H9 (cell line): ENCODE data around the gene SLCO2A1. TPM values are rescaled to one million over a fixed set of nuclear protein-coding genes. Genes with fewer than 3 reads are reported as not detected.

Experiments
- DNase-seq: peaks from one replicate; pipeline ENCODE4 v3.0.0-alpha.2; 2017
- H2AFZ ChIP-seq: one replicate; pipeline ENCODE4 v1.6.1; 2013; ENCODE audit warnings: mild to moderate bottlenecking, low read length, control low read depth, moderate library complexity
- H2AK5ac ChIP-seq: 2 replicates; pipeline ENCODE4 v1.6.1; 2013; ENCODE audit warnings: low read length, control low read depth, mixed read lengths; ENCODE audit not compliant: insufficient read length
- H2BK120ac ChIP-seq: one replicate; pipeline ENCODE4 v1.6.1; 2013; ENCODE audit warnings: low read depth, mild to moderate bottlenecking, low read length, control low read depth, inconsistent platforms; ENCODE audit not compliant: poor library complexity, severe bottlenecking
- H2BK12ac ChIP-seq: 2 replicates; pipeline ENCODE4 v1.6.1; 2013; ENCODE audit warnings: low read length, control low read depth, mixed read lengths, low read depth; ENCODE audit not compliant: insufficient read length
- H2BK15ac ChIP-seq: 2 replicates; pipeline ENCODE4 v1.6.1; 2013; ENCODE audit warnings: low read depth, low read length, control low read depth
- H2BK20ac ChIP-seq: one replicate; pipeline ENCODE4 v1.6.1; 2013; ENCODE audit warnings: low read depth, mild to moderate bottlenecking, low read length, control low read depth, inconsistent platforms; ENCODE audit not compliant: poor library complexity, severe bottlenecking
- H2BK5ac ChIP-seq: 2 replicates; pipeline ENCODE4 v1.6.1; 2013; ENCODE audit warnings: low read length, control low read depth, mixed read lengths; ENCODE audit not compliant: insufficient read length
- H3K14ac ChIP-seq: 2 replicates; pipeline ENCODE4 v1.6.1; 2013; ENCODE audit warnings: low read length, control low read depth; ENCODE audit not compliant: insufficient read depth
- H3K18ac ChIP-seq: 2 replicates; pipeline ENCODE4 v1.6.1; 2013; ENCODE audit warnings: low read depth, mild to moderate bottlenecking, mixed read lengths, low read length, control low read depth; ENCODE audit not compliant: insufficient read length
- H3K23ac ChIP-seq: 2 replicates; pipeline ENCODE4 v1.6.1; 2013; ENCODE audit warnings: low read length, control low read depth, mixed read lengths, low read depth; ENCODE audit not compliant: insufficient read length
- H3K23me2 ChIP-seq: 2 replicates; pipeline ENCODE4 v1.6.1; 2013; ENCODE audit warnings: low read depth, mild to moderate bottlenecking, mixed read lengths, low read length, control low read depth; ENCODE audit not compliant: insufficient read length, poor library complexity, severe bottlenecking
- H3K27ac ChIP-seq: 2 replicates; pipeline ENCODE4 v1.5.1; 2013; ENCODE audit warnings: low read length, control low read depth, mixed read lengths, low read depth; ENCODE audit not compliant: insufficient read length
- H3K27me3 ChIP-seq: 2 replicates; pipeline ENCODE4 v1.6.1; 2013; ENCODE audit warnings: low read length, control low read depth, inconsistent platforms; ENCODE audit not compliant: insufficient read depth
- H3K4ac ChIP-seq: 2 replicates; pipeline ENCODE4 v1.6.1; 2013; ENCODE audit warnings: low read depth, mild to moderate bottlenecking, control low read depth, inconsistent platforms, low read length, moderate library complexity
- H3K4me1 ChIP-seq: 2 replicates; pipeline ENCODE4 v1.6.1; 2013; ENCODE audit warnings: low read length, control low read depth, inconsistent platforms; ENCODE audit not compliant: insufficient read depth
- H3K4me2 ChIP-seq: 2 replicates; pipeline ENCODE4 v1.6.1; 2013; ENCODE audit warnings: low read length, control low read depth, mixed read lengths; ENCODE audit not compliant: insufficient read length, insufficient read depth
- H3K56ac ChIP-seq: 2 replicates; pipeline ENCODE4 v1.6.1; 2013; ENCODE audit warnings: low read depth, mild to moderate bottlenecking, mixed read lengths, low read length, control low read depth; ENCODE audit not compliant: insufficient read length
- H3K79me1 ChIP-seq: 2 replicates; pipeline ENCODE4 v1.6.1; 2013; ENCODE audit warnings: low read depth, mild to moderate bottlenecking, moderate library complexity, low read length, control low read depth, inconsistent platforms; ENCODE audit not compliant: insufficient read depth, poor library complexity, severe bottlenecking
- H3K79me2 ChIP-seq: 2 replicates; pipeline ENCODE4 v1.6.1; 2013; ENCODE audit warnings: low read length, control low read depth, inconsistent platforms; ENCODE audit not compliant: insufficient read depth
- H3K9ac ChIP-seq: 2 replicates; pipeline ENCODE4 v1.6.1; 2013; ENCODE audit warnings: low read length, control low read depth, mixed read lengths; ENCODE audit not compliant: insufficient read length; ENCODE audit errors: extremely low read depth
- H3K9me3 ChIP-seq: one replicate; pipeline ENCODE4 v1.6.1; 2013; ENCODE audit warnings: low read depth, low read length, inconsistent platforms; ENCODE audit not compliant: control insufficient read depth
- H3T11ph ChIP-seq: one replicate; pipeline ENCODE4 v1.6.1; 2013; ENCODE audit warnings: mild to moderate bottlenecking, low read length, control low read depth, inconsistent platforms
- H4K20me1 ChIP-seq: one replicate; pipeline ENCODE4 v1.6.1; 2013; ENCODE audit not compliant: control insufficient read depth, insufficient read length, insufficient read depth
- H4K5ac ChIP-seq: 2 replicates; pipeline ENCODE4 v1.6.1; 2013; ENCODE audit warnings: low read depth, mild to moderate bottlenecking, mixed read lengths, low read length, control low read depth; ENCODE audit not compliant: insufficient read length
- H4K8ac ChIP-seq: replicated peaks from 2 replicates; pipeline ENCODE4 v1.6.1; 2013; ENCODE audit warnings: low read length, control low read depth, mixed read lengths, low read depth; ENCODE audit not compliant: insufficient read length
- H4K91ac ChIP-seq: 2 replicates; pipeline ENCODE4 v1.6.1; 2013; ENCODE audit warnings: low read depth, mild to moderate bottlenecking, moderate library complexity, mixed read lengths, low read length, control low read depth; ENCODE audit not compliant: insufficient read length
- H3K27ac Mint-ChIP-seq, 3 experiments: 2 replicates in 2 of 3; 3 replicates in 1 of 3; pipeline ENCODE4 v1.8.0; 2020 to 2021; ENCODE audit warnings: mixed read lengths in 3 of 3, mild to moderate bottlenecking in 1 of 3, moderate library complexity in 1 of 3
- H3K27me3 Mint-ChIP-seq: 2 replicates; pipeline ENCODE4 v1.8.0; 2021; ENCODE audit warnings: low read depth, mild to moderate bottlenecking, moderate library complexity, mixed read lengths
- H3K36me3 Mint-ChIP-seq, 3 experiments: 2 replicates in 2 of 3; 3 replicates in 1 of 3; pipeline ENCODE4 v1.8.0; 2020 to 2021; ENCODE audit warnings: low read depth in 3 of 3, mixed read lengths in 3 of 3; ENCODE audit not compliant: insufficient read depth in 1 of 3
- H3K4me1 Mint-ChIP-seq, 2 experiments: 2 replicates each; pipeline ENCODE4 v1.8.0; 2020; ENCODE audit warnings: mixed read lengths in 2 of 2
- H3K4me3 Mint-ChIP-seq, 2 experiments: 2 replicates in 1 of 2; 3 replicates in 1 of 2; pipeline ENCODE4 v1.8.0; 2020 to 2021; ENCODE audit warnings: mild to moderate bottlenecking in 2 of 2, mixed read lengths in 2 of 2, moderate library complexity in 1 of 2
- H3K9me3 Mint-ChIP-seq, 2 experiments: 2 replicates in 1 of 2; 3 replicates in 1 of 2; pipeline ENCODE4 v1.8.0; 2020; ENCODE audit warnings: mild to moderate bottlenecking in 2 of 2, mixed read lengths in 2 of 2, moderate library complexity in 1 of 2
- CTCF ChIP-seq: fragments of 200-600 bp; sonication (generic); conservative IDR thresholded peaks from 3 replicates; pipeline ENCODE4 v1.8.0; 2021; ENCODE audit warnings: antibody characterized with exemption, mild to moderate bottlenecking
- WGBS: extraction: QIAGEN DNeasy Blood & Tissue Kit; methylation state at CpG from one replicate; pipeline ENCODE4 v1.1.7; 2013; ENCODE audit warnings: missing lambda C conversion rate, low lambda C conversion rate, mixed read lengths; ENCODE audit not compliant: insufficient read length; ENCODE audit errors: extremely low coverage; 5-methylcytosine and 5-hydroxymethylcytosine counted together
- total RNA-seq: library from RNA; stranded (reverse); gene quantifications from 2 replicates; pipeline ENCODE4 v1.2.1, GENCODE V29; 2021

SLCO2A1 gene
- total RNA-seq, 1 experiment from 2014 or later = 0.98 TPM

- Mint-ChIP-seq H3K36me3 (no peaks in the 10 kb centered on the region; a peak in 2 of 7 replicates), H3K9me3 (no peaks in the 10 kb centered on the region; a peak in 1 of 5 replicates), H3K4me3 (no peak overlapping the region), H3K27ac (no peak overlapping the region), H3K27me3 (peaks cover 33% of the 10 kb centered on the region), H3K4me1 (peaks cover 22 to 23% of the 10 kb centered on the region in 2 experiments)
- Histone ChIP-seq H3K9ac (no peak overlapping the region), H3T11ph (no peak overlapping the region), H3K79me2 (no peaks in the 10 kb centered on the region), H2BK120ac (no peak overlapping the region), H3K4me1 (peaks cover 3% of the 10 kb centered on the region; the same call in 1 of the 2 replicates), H4K91ac (no peak overlapping the region), H2BK20ac (no peak overlapping the region), H3K23ac (no peak overlapping the region), H3K18ac (no peak overlapping the region), H2BK12ac (no peak overlapping the region), H4K5ac (no peak overlapping the region), H2BK15ac (no peak overlapping the region), H2AK5ac (no peak overlapping the region), H3K9me3 (no peaks in the 10 kb centered on the region), H3K56ac (no peak overlapping the region), H3K27ac (no peak overlapping the region), H2BK5ac (no peak overlapping the region), H4K8ac (no peak overlapping the region), H3K27me3 (no peaks in the 10 kb centered on the region), H3K4ac (no peak overlapping the region), H4K20me1 (no peaks in the 10 kb centered on the region), H3K23me2 (no peaks in the 10 kb centered on the region), H3K79me1 (no peaks in the 10 kb centered on the region), H3K4me2 (no peak overlapping the region), H3K14ac (no peak overlapping the region), H2AFZ (no peak overlapping the region)
- peak; percentile 4 for DNase-seq
- no peak for TF ChIP-seq CTCF
- no CpG with 5 or more reads among the region's 5 CpGs for WGBS
Measured at GRCh38 chr3:133943639-133944141, 86.0 kb downstream of the SLCO2A1 start.
